NCI-H1694 (cell line): ENCODE results near the gene PGAM2.

Experiments used
- DNase-seq: peaks from one replicate; lab custom pipeline; 2025; lab: John Stamatoyannopoulos, UW

PGAM2 gene

GRCh38 chr7:44065431-44066110, at the start of gene PGAM2:
Gene PGAM2, minus strand, starts transcription at chr7:44065567. Its CDS starts 38 bp downstream, at chr7:44065529.
- DNase-seq, result no peak

GRCh38 chr7:44114586-44115310, 49.4 kb upstream of the PGAM2 start:
- DNase-seq, result no peak

GRCh38 chr7:44113764-44114354, 48.5 kb upstream of the PGAM2 start:
- no peak for DNase-seq

GRCh38 chr7:44112997-44113763, 47.8 kb upstream of the PGAM2 start:
- DNase-seq, result no peak

DNA sequence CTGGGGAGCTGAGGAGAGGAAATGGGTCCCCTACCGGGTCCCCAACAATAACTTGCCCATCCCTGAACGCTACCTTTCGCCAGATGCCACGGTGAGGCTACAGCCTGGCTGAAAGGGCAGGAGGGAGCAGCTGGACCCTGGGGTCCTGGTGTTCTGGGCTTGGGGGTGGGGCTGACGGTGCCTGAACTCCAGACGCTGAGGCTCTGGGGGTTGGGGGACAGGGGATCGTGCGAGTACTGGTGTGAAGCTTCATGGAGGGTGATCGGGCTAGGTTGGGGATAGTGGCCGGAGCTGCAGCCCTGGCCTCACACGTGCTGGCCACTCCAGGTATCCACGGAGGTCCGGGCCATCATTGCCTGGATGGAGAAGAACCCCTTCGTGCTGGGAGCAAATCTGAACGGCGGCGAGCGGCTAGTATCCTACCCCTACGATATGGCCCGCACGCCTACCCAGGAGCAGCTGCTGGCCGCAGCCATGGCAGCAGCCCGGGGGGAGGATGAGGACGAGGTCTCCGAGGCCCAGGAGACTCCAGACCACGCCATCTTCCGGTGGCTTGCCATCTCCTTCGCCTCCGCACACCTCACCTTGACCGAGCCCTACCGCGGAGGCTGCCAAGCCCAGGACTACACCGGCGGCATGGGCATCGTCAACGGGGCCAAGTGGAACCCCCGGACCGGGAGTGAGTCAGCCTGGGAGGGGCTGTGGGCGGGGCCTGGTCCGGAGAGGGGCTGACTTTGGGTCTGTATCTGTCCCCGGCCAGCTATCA, 47.0 kb upstream of the PGAM2 start:
- no peak for DNase-seq

DNA sequence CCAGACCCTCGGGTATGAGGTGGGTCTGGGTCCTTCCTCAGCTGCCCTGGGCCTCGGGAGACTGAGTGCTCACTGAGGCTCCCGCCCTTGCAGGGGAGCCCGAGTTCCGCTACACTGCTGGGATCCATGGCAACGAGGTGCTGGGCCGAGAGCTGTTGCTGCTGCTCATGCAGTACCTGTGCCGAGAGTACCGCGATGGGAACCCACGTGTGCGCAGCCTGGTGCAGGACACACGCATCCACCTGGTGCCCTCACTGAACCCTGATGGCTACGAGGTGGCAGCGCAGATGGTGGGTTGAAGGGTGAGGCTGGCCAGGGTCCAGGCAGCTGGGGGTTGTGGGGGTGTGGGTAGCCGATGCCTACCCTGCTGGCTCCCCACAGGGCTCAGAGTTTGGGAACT, 46.4 kb upstream of the PGAM2 start:
- no peak for DNase-seq

DNA sequence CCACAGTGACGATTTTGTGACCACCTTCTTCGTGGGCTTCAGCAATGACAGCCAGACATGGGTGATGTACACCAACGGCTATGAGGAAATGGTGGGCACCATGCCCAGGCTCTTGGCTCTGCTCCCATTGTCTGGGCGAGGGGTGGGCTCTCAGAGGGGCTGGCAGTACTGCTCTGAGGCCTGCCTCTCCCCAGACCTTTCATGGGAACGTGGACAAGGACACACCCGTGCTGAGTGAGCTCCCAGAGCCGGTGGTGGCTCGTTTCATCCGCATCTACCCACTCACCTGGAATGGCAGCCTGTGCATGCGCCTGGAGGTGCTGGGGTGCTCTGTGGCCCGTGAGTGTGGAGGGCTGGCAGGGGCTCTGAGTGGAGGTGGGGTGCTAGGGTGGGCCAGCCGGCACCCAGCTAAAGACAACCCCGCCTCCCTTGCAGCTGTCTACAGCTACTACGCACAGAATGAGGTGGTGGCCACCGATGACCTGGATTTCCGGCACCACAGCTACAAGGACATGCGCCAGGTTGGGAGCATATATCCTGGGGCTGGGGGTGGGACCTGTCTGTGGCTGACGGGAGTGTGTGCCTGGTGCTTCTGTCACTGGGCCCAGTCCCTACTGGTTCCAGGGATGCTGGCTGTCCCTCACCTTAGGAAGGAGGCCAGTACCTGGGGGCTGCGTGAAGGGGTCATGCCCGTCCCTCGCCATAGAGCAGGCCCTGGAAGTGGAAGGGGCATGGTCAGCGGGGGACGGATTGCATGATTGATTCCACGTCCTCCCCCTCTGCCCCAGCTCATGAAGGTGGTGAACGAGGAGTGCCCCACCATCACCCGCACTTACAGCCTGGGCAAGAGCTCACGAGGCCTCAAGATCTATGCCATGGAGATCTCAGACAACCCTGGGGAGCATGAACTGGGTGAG, 45.6 kb upstream of the PGAM2 start:
- DNase-seq, result peak; percentile 78

GRCh38 chr7:44109991-44110390, 44.6 kb upstream of the PGAM2 start:
- DNase-seq, result no peak

GRCh38 chr7:44108768-44109750, 43.7 kb upstream of the PGAM2 start:
- no peak for DNase-seq

DNA sequence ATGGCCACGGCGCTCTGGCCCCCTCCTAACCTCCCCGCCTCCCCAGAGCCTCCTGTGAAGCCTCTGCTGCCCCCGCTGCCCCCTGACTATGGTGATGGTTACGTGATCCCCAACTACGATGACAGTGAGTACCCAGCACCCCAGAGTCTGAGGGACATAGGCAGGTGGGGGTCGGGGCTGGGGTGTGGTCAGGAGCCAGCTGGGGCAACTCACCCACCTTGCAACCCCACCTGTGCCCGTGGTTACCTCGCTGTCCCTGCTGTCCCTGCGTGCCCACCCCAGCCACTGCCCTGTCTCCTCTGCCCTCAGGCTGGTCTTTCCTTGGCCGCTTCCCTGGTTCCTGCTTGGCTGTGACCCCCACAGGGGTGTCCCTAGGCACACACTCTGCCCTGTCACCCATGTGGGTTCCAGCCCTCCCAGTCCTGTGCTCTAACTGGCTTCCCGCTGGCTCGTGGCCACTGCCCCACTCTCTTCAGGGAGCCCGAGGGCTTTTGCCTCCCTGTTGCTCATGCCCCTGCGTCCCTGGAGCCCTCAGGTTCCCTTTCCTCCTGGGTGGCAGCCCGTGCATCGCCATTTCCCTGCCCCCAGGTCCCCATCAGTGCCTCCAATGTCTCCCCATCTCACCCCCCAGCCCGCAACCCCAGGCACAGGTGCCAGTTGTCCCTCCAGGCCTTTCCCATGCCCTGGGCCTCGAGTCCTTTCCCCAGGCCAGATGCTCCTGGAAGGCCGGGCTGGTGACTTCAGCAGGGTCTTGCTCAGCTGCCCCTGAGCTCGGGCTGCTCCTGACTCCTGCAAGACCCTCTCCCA, 42.8 kb upstream of the PGAM2 start:
- DNase-seq, result no peak

- DNase-seq, result no peak
Measured at GRCh38 chr7:44107116-44107960, 42.0 kb upstream of the PGAM2 start.

- no peak for DNase-seq
Measured at GRCh38 chr7:44106311-44107065, 41.1 kb upstream of the PGAM2 start.

GRCh38 chr7:44105832-44106231, 40.5 kb upstream of the PGAM2 start:
- DNase-seq, result no peak

- no peak for DNase-seq
Measured at GRCh38 chr7:44104860-44105771, 39.7 kb upstream of the PGAM2 start.

DNA sequence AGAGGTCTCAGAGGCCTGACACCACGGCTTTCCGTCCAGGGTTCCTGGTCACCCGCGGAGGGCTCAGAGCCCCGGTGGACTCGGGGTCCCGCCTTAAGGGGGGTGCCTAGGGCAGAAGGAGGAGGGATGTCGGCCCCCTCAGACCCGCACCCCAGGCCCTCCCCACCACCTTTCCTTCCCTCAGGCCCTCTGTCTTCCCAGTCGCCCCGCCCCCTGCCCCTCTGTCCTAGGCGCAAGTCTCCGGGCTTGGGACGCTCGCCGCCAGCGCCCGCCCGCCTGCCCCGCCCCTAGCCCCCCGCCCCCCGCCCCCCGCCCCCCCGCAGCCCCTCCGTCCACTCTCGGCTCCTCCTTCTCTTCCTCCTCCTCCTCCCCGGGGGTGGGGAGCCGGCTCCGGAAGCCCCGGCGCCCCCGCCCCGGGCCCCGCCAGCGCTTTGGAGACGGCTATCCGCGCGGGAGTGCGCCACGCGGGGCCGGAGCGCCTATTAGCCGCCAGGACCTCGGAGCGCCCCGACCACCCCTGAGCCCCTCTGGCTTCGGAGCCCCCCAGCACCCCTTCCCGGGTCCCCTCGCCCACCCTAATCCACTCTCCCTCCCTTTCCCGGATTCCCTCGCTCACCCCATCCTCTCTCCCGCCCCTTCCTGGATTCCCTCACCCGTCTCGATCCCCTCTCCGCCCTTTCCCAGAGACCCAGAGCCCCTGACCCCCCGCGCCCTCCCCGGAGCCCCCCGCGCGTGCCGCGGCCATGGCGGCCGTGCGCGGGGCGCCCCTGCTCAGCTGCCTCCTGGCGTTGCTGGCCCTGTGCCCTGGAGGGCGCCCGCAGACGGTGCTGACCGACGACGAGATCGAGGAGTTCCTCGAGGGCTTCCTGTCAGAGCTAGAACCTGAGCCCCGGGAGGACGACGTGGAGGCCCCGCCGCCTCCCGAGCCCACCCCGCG, 38.8 kb upstream of the PGAM2 start, which contains the start of gene AEBP1:
TSS of gene AEBP1 (plus strand) at position 423 of the 937 bp plus-strand sequence. CDS start at position 744, 321 bp downstream.
- no peak for DNase-seq
